WTC11 (cell line): Measurements from ENCODE around the gene ARHGAP32. TPM values are rescaled to one million over a fixed set of nuclear protein-coding genes. Genes with fewer than 3 reads are reported as not detected.

Experiments
- ATAC-seq: fragments of 200-7000 bp; cut with Tn5 transposase; 2 replicates; pipeline ENCODE4 v1.10.0; 2021; ENCODE audit warnings: mild to moderate bottlenecking, moderate library complexity
- CTCF ChIA-PET: fragments of 300-600 bp; sonication (Branson Sonifier 250); formaldehyde crosslinking; loops from one replicate; lab custom pipeline; 2021; ENCODE audit warnings: antibody characterized with exemption; lab: Charles Lee
- POLR2A ChIA-PET: fragments of 350-600 bp; sonication (Branson Sonifier 250); formaldehyde crosslinking; loops from one replicate; lab custom pipeline; 2021; ENCODE audit warnings: antibody characterized with exemption; lab: Charles Lee
- DNase-seq: peaks from one replicate; pipeline ENCODE4 v3.0.0; 2021; ENCODE audit warnings: low spot score
- H3K27ac Mint-ChIP-seq: 2 replicates; pipeline ENCODE4 v1.8.0; 2021; ENCODE audit warnings: mixed read lengths
- H3K27me3 Mint-ChIP-seq: 2 replicates; pipeline ENCODE4 v1.8.0; 2021; ENCODE audit warnings: low read depth, mild to moderate bottlenecking, moderate library complexity, mixed read lengths
- H3K36me3 Mint-ChIP-seq: 2 replicates; pipeline ENCODE4 v1.8.0; 2021; ENCODE audit warnings: mixed read lengths
- H3K4me1 Mint-ChIP-seq: 2 replicates; pipeline ENCODE4 v1.8.0; 2022; ENCODE audit warnings: mixed read lengths
- H3K4me3 Mint-ChIP-seq: 2 replicates; pipeline ENCODE4 v1.8.0; 2021; ENCODE audit warnings: mild to moderate bottlenecking, moderate library complexity, mixed read lengths
- H3K9me3 Mint-ChIP-seq: 2 replicates; pipeline ENCODE4 v1.8.0; 2021; ENCODE audit warnings: mixed read lengths
- CBFB ChIP-seq: sonication (generic); formaldehyde crosslinking; IDR thresholded peaks from 2 replicates; pipeline ENCODE4 v1.8.1; 2022; ENCODE audit warnings: mild to moderate bottlenecking, low read depth, missing genetic modification reagents
- ETV6 ChIP-seq: sonication (generic); formaldehyde crosslinking; IDR thresholded peaks from 2 replicates; pipeline ENCODE4 v1.8.1; 2022; ENCODE audit warnings: mild to moderate bottlenecking, missing genetic modification reagents
- FOXK1 ChIP-seq: sonication (generic); formaldehyde crosslinking; IDR thresholded peaks from 2 replicates; pipeline ENCODE4 v1.8.0; 2022; ENCODE audit warnings: mild to moderate bottlenecking, moderate library complexity, missing genetic modification reagents
- GABPB1 ChIP-seq: sonication (generic); formaldehyde crosslinking; IDR thresholded peaks from 2 replicates; pipeline ENCODE4 v1.8.1; 2023; ENCODE audit warnings: mild to moderate bottlenecking, missing genetic modification reagents
- IRF2 ChIP-seq: sonication (generic); formaldehyde crosslinking; IDR thresholded peaks from 2 replicates; pipeline ENCODE4 v1.8.0; 2022; ENCODE audit warnings: low read depth, missing genetic modification reagents, borderline replicate concordance
- JUN ChIP-seq: sonication (generic); formaldehyde crosslinking; IDR thresholded peaks from 2 replicates; pipeline ENCODE4 v1.8.0; 2023; ENCODE audit warnings: mild to moderate bottlenecking, missing genetic modification reagents
- NR2C2 ChIP-seq: sonication (generic); formaldehyde crosslinking; IDR thresholded peaks from 2 replicates; pipeline ENCODE4 v1.8.0; 2022; ENCODE audit warnings: mild to moderate bottlenecking, missing genetic modification reagents
- PRRX2 ChIP-seq: fragments of 250-450 bp; sonication (Bioruptor Pico); IDR thresholded peaks from 2 replicates; pipeline ENCODE4 v1.8.0; 2021; ENCODE audit warnings: mild to moderate bottlenecking
- SP1 ChIP-seq: sonication (generic); formaldehyde crosslinking; conservative IDR thresholded peaks from 2 replicates; pipeline ENCODE4 v1.8.1; 2022; ENCODE audit warnings: missing genetic modification reagents
- TP53 ChIP-seq: sonication (generic); formaldehyde crosslinking; IDR thresholded peaks from 2 replicates; pipeline ENCODE4 v1.8.1; 2023; ENCODE audit warnings: mild to moderate bottlenecking, missing genetic modification reagents
- ZNF138 ChIP-seq: sonication (generic); formaldehyde crosslinking; conservative IDR thresholded peaks from 2 replicates; pipeline ENCODE4 v1.8.1; 2022; ENCODE audit warnings: mild to moderate bottlenecking, moderate library complexity, missing genetic modification reagents
- ZNF232 ChIP-seq: sonication (generic); formaldehyde crosslinking; IDR thresholded peaks from 2 replicates; pipeline ENCODE4 v1.8.0; 2022; ENCODE audit warnings: mild to moderate bottlenecking, missing genetic modification reagents
- total RNA-seq: library from RNA; stranded (reverse); gene quantifications from 3 replicates; pipeline ENCODE4 v1.2.3, GENCODE V29; 2021
- TF ChIP-seq, protein P1 (sequence below): fragments of 200-600 bp; IDR thresholded peaks from 2 replicates; pipeline ENCODE4 v1.8.0; 2022; ENCODE audit warnings: antibody characterized with exemption
- TF ChIP-seq, protein P2 (sequence below): sonication (generic); formaldehyde crosslinking; IDR thresholded peaks from 2 replicates; pipeline ENCODE4 v1.8.0; 2023; ENCODE audit warnings: missing genetic modification reagents
- TF ChIP-seq, protein P3 (sequence below): sonication (generic); formaldehyde crosslinking; IDR thresholded peaks from 2 replicates; pipeline ENCODE4 v1.8.1; 2022; ENCODE audit warnings: mild to moderate bottlenecking, missing genetic modification reagents, moderate library complexity, borderline replicate concordance
- TF ChIP-seq, protein P4 (sequence below): sonication (generic); formaldehyde crosslinking; IDR thresholded peaks from 2 replicates; pipeline ENCODE4 v1.8.1; 2023; ENCODE audit warnings: mild to moderate bottlenecking, missing genetic modification reagents
- TF ChIP-seq, protein P5 (sequence below): sonication (generic); formaldehyde crosslinking; IDR thresholded peaks from 2 replicates; pipeline ENCODE4 v1.8.0; 2022; ENCODE audit warnings: mild to moderate bottlenecking, missing genetic modification reagents
- TF ChIP-seq, protein P6 (sequence below): sonication (generic); formaldehyde crosslinking; IDR thresholded peaks from 2 replicates; pipeline ENCODE4 v1.8.1; 2023; ENCODE audit warnings: mild to moderate bottlenecking, missing genetic modification reagents, moderate library complexity
- TF ChIP-seq, protein P7 (sequence below): sonication (generic); formaldehyde crosslinking; IDR thresholded peaks from 2 replicates; pipeline ENCODE4 v1.8.1; 2022; ENCODE audit warnings: missing genetic modification reagents, borderline replicate concordance
- TF ChIP-seq, protein P8 (sequence below): sonication (generic); formaldehyde crosslinking; conservative IDR thresholded peaks from 2 replicates; pipeline ENCODE4 v1.8.1; 2022; ENCODE audit warnings: mild to moderate bottlenecking, missing genetic modification reagents
- TF ChIP-seq, protein P9 (sequence below): sonication (generic); formaldehyde crosslinking; IDR thresholded peaks from 2 replicates; pipeline ENCODE4 v1.8.0; 2022; ENCODE audit warnings: mild to moderate bottlenecking, missing genetic modification reagents

Gene ARHGAP32
- total RNA-seq, 1 experiment from 2014 or later: 25.6 TPM

DNA sequence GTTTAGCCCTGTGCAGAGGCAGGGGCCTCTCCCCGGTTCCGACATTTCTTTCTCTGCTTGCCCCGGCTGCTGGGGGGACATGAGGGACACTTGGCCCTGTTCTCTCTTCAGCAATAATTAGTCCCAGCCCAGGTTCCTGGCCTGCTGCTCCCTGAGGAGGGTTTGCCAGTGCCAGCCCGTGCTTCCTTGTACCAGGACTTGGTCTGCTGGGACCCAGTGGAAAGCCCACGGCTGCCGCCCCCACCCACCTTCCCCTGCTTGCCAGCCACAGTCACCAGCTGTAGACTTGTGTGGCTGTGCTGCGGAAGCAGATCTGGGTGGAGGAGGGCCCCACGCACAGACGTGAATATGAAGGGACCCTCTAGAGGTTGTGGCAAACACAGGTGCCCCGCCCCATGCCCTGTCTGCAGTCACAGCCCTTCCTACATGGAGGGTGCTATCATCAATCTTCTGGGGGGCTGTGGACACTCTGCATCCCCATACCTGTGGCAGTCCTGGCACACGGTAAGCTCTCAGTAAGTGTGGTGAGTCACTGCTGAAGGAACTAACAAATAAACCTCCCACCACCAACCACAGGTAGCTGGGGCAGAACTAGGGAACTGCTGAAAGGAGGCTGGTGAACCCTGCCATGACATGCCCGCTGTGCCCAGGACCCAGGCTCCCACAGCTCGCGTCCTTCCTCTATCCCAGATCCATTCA is 250.4 kb downstream of the ARHGAP32 start:
- peaks cover 41% of the 10 kb centered on the region for H3K27me3 Mint-ChIP-seq
- no peak for ATAC-seq
- H3K4me1 Mint-ChIP-seq: peaks cover 12% of the 10 kb centered on the region

DNA sequence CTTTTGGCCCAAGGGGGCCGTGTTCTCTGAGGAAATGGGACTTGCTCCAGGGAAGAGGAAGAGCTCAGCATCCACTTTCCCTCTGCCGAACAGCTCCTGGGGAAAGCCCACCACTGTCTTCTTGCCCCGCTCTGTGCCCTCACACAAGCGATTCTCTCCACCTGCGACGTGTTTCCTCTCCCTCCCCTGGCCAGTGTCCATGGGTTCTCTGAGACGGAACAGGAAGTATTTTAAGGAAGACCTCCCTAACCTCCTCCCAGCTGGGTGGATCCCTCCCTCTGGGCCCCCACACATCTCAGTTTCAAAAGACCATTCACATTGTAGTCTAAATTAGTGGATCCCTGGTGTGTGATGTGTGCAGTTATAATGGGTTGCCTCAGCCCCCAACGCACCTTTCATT is 251.0 kb downstream of the ARHGAP32 start:
- H3K36me3 Mint-ChIP-seq: no peaks in the 10 kb centered on the region
- H3K27ac Mint-ChIP-seq: no peak overlapping the region
- no peak overlapping the region for H3K4me3 Mint-ChIP-seq
- no peaks in the 10 kb centered on the region for H3K9me3 Mint-ChIP-seq
- peaks cover 44% of the 10 kb centered on the region for H3K27me3 Mint-ChIP-seq
- ATAC-seq: no peak
- CTCF ChIA-PET: interaction anchor here (0.7 to 2.0 kb wide), 3 partner anchors 35 to 56 kb away, joined by 3 to 4 read pairs (median 4); no protein-coding TSS in a partner anchor
- H3K4me1 Mint-ChIP-seq: peaks cover 19% of the 10 kb centered on the region
- DNase-seq: no peak
- POLR2A ChIA-PET: no interaction called here
- TF ChIP-seq, protein P1, sequence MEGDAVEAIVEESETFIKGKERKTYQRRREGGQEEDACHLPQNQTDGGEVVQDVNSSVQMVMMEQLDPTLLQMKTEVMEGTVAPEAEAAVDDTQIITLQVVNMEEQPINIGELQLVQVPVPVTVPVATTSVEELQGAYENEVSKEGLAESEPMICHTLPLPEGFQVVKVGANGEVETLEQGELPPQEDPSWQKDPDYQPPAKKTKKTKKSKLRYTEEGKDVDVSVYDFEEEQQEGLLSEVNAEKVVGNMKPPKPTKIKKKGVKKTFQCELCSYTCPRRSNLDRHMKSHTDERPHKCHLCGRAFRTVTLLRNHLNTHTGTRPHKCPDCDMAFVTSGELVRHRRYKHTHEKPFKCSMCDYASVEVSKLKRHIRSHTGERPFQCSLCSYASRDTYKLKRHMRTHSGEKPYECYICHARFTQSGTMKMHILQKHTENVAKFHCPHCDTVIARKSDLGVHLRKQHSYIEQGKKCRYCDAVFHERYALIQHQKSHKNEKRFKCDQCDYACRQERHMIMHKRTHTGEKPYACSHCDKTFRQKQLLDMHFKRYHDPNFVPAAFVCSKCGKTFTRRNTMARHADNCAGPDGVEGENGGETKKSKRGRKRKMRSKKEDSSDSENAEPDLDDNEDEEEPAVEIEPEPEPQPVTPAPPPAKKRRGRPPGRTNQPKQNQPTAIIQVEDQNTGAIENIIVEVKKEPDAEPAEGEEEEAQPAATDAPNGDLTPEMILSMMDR: no peak
- TF ChIP-seq ETV6 (CRISPR knock-in tag) (no peak), ZNF232 (no peak), TP53 (CRISPR knock-in tag) (no peak), GABPB1 (no peak)
- TF ChIP-seq, protein P2, sequence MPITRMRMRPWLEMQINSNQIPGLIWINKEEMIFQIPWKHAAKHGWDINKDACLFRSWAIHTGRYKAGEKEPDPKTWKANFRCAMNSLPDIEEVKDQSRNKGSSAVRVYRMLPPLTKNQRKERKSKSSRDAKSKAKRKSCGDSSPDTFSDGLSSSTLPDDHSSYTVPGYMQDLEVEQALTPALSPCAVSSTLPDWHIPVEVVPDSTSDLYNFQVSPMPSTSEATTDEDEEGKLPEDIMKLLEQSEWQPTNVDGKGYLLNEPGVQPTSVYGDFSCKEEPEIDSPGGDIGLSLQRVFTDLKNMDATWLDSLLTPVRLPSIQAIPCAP (CRISPR knock-in tag): no peak
- TF ChIP-seq, protein P3, sequence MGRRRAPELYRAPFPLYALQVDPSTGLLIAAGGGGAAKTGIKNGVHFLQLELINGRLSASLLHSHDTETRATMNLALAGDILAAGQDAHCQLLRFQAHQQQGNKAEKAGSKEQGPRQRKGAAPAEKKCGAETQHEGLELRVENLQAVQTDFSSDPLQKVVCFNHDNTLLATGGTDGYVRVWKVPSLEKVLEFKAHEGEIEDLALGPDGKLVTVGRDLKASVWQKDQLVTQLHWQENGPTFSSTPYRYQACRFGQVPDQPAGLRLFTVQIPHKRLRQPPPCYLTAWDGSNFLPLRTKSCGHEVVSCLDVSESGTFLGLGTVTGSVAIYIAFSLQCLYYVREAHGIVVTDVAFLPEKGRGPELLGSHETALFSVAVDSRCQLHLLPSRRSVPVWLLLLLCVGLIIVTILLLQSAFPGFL: no peak

More for the DNA sequence above, 250.4 kb downstream of the ARHGAP32 start:
- POLR2A ChIA-PET: no interaction called here
- no peaks in the 10 kb centered on the region for H3K36me3 Mint-ChIP-seq
- no peak for TF ChIP-seq PRRX2
- TF ChIP-seq, protein P4, sequence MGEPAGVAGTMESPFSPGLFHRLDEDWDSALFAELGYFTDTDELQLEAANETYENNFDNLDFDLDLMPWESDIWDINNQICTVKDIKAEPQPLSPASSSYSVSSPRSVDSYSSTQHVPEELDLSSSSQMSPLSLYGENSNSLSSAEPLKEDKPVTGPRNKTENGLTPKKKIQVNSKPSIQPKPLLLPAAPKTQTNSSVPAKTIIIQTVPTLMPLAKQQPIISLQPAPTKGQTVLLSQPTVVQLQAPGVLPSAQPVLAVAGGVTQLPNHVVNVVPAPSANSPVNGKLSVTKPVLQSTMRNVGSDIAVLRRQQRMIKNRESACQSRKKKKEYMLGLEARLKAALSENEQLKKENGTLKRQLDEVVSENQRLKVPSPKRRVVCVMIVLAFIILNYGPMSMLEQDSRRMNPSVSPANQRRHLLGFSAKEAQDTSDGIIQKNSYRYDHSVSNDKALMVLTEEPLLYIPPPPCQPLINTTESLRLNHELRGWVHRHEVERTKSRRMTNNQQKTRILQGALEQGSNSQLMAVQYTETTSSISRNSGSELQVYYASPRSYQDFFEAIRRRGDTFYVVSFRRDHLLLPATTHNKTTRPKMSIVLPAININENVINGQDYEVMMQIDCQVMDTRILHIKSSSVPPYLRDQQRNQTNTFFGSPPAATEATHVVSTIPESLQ: no peak
- TF ChIP-seq SP1 (CRISPR knock-in tag): no peak
- TF ChIP-seq, protein P5, sequence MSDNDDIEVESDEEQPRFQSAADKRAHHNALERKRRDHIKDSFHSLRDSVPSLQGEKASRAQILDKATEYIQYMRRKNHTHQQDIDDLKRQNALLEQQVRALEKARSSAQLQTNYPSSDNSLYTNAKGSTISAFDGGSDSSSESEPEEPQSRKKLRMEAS (CRISPR knock-in tag): no peak
- no peak for TF ChIP-seq CBFB (CRISPR knock-in tag)
- TF ChIP-seq, protein P1: no peak
- TF ChIP-seq, protein P6, sequence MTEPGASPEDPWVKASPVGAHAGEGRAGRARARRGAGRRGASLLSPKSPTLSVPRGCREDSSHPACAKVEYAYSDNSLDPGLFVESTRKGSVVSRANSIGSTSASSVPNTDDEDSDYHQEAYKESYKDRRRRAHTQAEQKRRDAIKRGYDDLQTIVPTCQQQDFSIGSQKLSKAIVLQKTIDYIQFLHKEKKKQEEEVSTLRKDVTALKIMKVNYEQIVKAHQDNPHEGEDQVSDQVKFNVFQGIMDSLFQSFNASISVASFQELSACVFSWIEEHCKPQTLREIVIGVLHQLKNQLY (CRISPR knock-in tag): no peak
- TF ChIP-seq, protein P7, sequence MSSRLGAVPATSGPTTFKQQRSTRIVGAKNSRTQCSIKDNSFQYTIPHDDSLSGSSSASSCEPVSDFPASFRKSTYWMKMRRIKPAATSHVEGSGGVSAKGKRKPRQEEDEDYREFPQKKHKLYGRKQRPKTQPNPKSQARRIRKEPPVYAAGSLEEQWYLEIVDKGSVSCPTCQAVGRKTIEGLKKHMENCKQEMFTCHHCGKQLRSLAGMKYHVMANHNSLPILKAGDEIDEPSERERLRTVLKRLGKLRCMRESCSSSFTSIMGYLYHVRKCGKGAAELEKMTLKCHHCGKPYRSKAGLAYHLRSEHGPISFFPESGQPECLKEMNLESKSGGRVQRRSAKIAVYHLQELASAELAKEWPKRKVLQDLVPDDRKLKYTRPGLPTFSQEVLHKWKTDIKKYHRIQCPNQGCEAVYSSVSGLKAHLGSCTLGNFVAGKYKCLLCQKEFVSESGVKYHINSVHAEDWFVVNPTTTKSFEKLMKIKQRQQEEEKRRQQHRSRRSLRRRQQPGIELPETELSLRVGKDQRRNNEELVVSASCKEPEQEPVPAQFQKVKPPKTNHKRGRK (CRISPR knock-in tag): no peak
- no peak for TF ChIP-seq ZNF138
- TF ChIP-seq IRF2 (CRISPR knock-in tag): no peak
- TF ChIP-seq, protein P8, sequence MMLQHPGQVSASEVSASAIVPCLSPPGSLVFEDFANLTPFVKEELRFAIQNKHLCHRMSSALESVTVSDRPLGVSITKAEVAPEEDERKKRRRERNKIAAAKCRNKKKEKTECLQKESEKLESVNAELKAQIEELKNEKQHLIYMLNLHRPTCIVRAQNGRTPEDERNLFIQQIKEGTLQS (CRISPR knock-in tag): no peak
- no peak for TF ChIP-seq FOXK1 (CRISPR knock-in tag)
- no peak for TF ChIP-seq NR2C2
- TF ChIP-seq JUN (CRISPR knock-in tag): no peak
- TF ChIP-seq, protein P9, sequence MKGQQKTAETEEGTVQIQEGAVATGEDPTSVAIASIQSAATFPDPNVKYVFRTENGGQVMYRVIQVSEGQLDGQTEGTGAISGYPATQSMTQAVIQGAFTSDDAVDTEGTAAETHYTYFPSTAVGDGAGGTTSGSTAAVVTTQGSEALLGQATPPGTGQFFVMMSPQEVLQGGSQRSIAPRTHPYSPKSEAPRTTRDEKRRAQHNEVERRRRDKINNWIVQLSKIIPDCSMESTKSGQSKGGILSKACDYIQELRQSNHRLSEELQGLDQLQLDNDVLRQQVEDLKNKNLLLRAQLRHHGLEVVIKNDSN: no peak
- no peak for DNase-seq
- H3K4me3 Mint-ChIP-seq: no peak overlapping the region
- H3K27ac Mint-ChIP-seq: no peak overlapping the region
- H3K9me3 Mint-ChIP-seq: no peaks in the 10 kb centered on the region
- CTCF ChIA-PET: interaction anchor here (0.8 to 2.1 kb wide), 5 partner anchors 15 to 57 kb away, joined by 3 to 10 read pairs (median 4); no protein-coding TSS in a partner anchor
